Activated T-helper 2 cell treated with anti-CD3 and anti-CD28 coated beads, Interferon-gamma antibody, Interleukin-2, Interleukin-4, amounts not matched to agents 10 μg/mL and 5 μg/mL and 100 μg/mL, durations not matched to agents 14 hours and 24 hours and 36 hours (primary cell): ENCODE data around the gene PRPSAP1. TPM values are rescaled to one million over a fixed set of nuclear protein-coding genes. Genes with fewer than 3 reads are reported as not detected.

ENCODE experiments used
- total RNA-seq: library from RNA; stranded (reverse); gene quantifications from 2 replicates; pipeline ENCODE4 v1.2.3, GENCODE V29; 2022

The PRPSAP1 gene
- total RNA-seq, 1 donor from 2014 or later, result 48.2 TPM

Other genes starting within 250 kb of the PRPSAP1 start
- gene FOXJ1, start 212.7 kb downstream of the PRPSAP1 start, total RNA-seq, result 0.11 TPM in 2 replicates
- gene RNF157, start 113.4 kb downstream of the PRPSAP1 start, total RNA-seq, result 34.3 and 34.9 TPM in 2 replicates
- 204 and 212 TPM in 2 replicates for gene UBALD2, start 88.6 kb downstream of the PRPSAP1 start, total RNA-seq
- 1.7 and 2.1 TPM in 2 replicates for gene QRICH2, start 45.6 kb downstream of the PRPSAP1 start, total RNA-seq
- gene SPHK1, start 30.7 kb upstream of the PRPSAP1 start, total RNA-seq, result 16.0 and 16.4 TPM in 2 replicates
- 46.0 and 46.5 TPM in 2 replicates for gene UBE2O, start 99.2 kb upstream of the PRPSAP1 start, total RNA-seq
- gene AANAT, start 113.7 kb upstream of the PRPSAP1 start, total RNA-seq, result 0.18 TPM in 1 of 2 replicates, not detected in the other
- 45.3 and 48.5 TPM in 2 replicates for gene RHBDF2, start 147.5 kb upstream of the PRPSAP1 start, total RNA-seq
- not detected in 2 replicates for gene CYGB, start 183.8 kb upstream of the PRPSAP1 start, total RNA-seq
- gene PRCD, start 186.1 kb upstream of the PRPSAP1 start, total RNA-seq, result not detected in 2 replicates
- gene ST6GALNAC2, start 231.9 kb upstream of the PRPSAP1 start, total RNA-seq, result 0.41 TPM in 1 of 2 replicates, not detected in the other